OCI-LY1 (cell line): ENCODE data around the gene PTGFRN.

Experiments used
- H2AFZ ChIP-seq: fragments of 200-600 bp; sonication (generic), shearing (Covaris generic); 2 replicates; pipeline ENCODE4 v1.6.0; 2014; ENCODE audit warnings: antibody characterized with exemption, mild to moderate bottlenecking, low read length
- H3F3A ChIP-seq: fragments of 200-600 bp; sonication (generic), shearing (Covaris generic); 2 replicates; pipeline ENCODE4 v1.6.0; 2014; ENCODE audit warnings: mild to moderate bottlenecking, antibody characterized with exemption, low read length, moderate library complexity; ENCODE audit not compliant: insufficient read depth
- H3K27ac ChIP-seq: fragments of 200-600 bp; sonication (generic); 2 replicates; pipeline ENCODE4 v1.5.1; 2014; ENCODE audit warnings: low read length, mixed run types, mild to moderate bottlenecking, low read depth; ENCODE audit not compliant: poor library complexity, severe bottlenecking
- H3K27me3 ChIP-seq: fragments of 200-600 bp; sonication (generic); 2 replicates; pipeline ENCODE4 v1.6.0; 2014; ENCODE audit warnings: antibody characterized with exemption, mild to moderate bottlenecking, low read length, moderate library complexity; ENCODE audit not compliant: insufficient read depth
- H3K36me3 ChIP-seq: fragments of 200-600 bp; sonication (generic); 2 replicates; pipeline ENCODE4 v1.6.1; 2014; ENCODE audit warnings: mild to moderate bottlenecking, antibody characterized with exemption, low read length, moderate library complexity, mixed read lengths; ENCODE audit not compliant: insufficient read depth
- H3K4me1 ChIP-seq: fragments of 200-600 bp; sonication (generic); 2 replicates; pipeline ENCODE4 v1.5.1; 2014; ENCODE audit warnings: mild to moderate bottlenecking, low read length, moderate library complexity; ENCODE audit not compliant: insufficient read depth, severe bottlenecking
- H3K4me2 ChIP-seq: fragments of 200-600 bp; sonication (generic), shearing (Covaris generic); 2 replicates; pipeline ENCODE4 v1.6.1; 2014; ENCODE audit warnings: low read length
- H3K4me3 ChIP-seq: fragments of 200-600 bp; sonication (generic); 2 replicates; pipeline ENCODE4 v1.5.1; 2014; ENCODE audit warnings: low read length, low read depth, mild to moderate bottlenecking, mixed read lengths; ENCODE audit not compliant: poor library complexity, severe bottlenecking
- H3K79me2 ChIP-seq: fragments of 200-600 bp; shearing (Covaris generic); 2 replicates; pipeline ENCODE4 v1.6.1; 2016; ENCODE audit warnings: mixed run types, low read length, mixed read lengths; ENCODE audit not compliant: insufficient read depth
- H3K9ac ChIP-seq: fragments of 200-600 bp; sonication (generic), shearing (Covaris generic); 2 replicates; pipeline ENCODE4 v1.6.1; 2014; ENCODE audit warnings: mild to moderate bottlenecking, low read length, mixed read lengths
- H3K9me2 ChIP-seq: fragments of 200-600 bp; sonication (generic), shearing (Covaris generic); 2 replicates; pipeline ENCODE4 v1.6.1; 2014; ENCODE audit warnings: low read depth, mild to moderate bottlenecking, low read length, mixed read lengths
- H3K9me3 ChIP-seq: fragments of 200-600 bp; shearing (Covaris generic); 2 replicates; pipeline ENCODE4 v1.6.1; 2014; ENCODE audit warnings: low read length, mixed read lengths
- H4K20me1 ChIP-seq: fragments of 200-600 bp; sonication (generic), shearing (Covaris generic); 2 replicates; pipeline ENCODE4 v1.6.0; 2016; ENCODE audit warnings: mild to moderate bottlenecking, low read length; ENCODE audit not compliant: insufficient read depth
- EZH2 ChIP-seq: fragments of 200-600 bp; sonication (generic), shearing (Covaris generic); IDR thresholded peaks from 2 replicates; pipeline ENCODE4 v1.8.0; 2017; ENCODE audit warnings: borderline replicate concordance, mixed run types, mild to moderate bottlenecking, antibody characterized with exemption, low read length, moderate library complexity, mixed read lengths
- TF ChIP-seq, protein P1 (sequence below): fragments of 200-600 bp; sonication (generic), shearing (Covaris generic); IDR thresholded peaks from 2 replicates; pipeline ENCODE4 v1.5.1; 2017; ENCODE audit warnings: mild to moderate bottlenecking, antibody characterized with exemption, low read length, moderate library complexity, mixed read lengths

PTGFRN gene

DNA sequence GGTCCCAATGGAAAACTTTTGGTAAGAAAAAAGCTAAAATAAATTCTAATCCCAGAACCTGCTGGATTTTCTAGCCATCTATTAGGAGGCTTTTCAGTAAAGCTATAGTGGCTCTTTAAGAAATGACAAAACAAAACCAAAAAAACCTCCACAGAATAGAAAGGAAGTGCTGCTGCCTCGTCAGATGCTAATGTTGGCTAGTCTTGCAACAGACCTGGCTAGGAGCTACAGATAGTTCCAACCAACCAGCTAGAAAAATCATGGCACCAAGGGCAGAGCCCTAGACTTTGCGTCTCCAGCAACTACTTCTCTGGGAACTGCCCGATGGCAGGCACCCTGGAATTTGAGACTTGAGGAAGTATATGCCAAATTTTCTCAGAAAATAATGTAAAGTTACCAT, 99.4 kb downstream of the PTGFRN start:
- no peak overlapping the region for H2AFZ ChIP-seq
- H3K27ac ChIP-seq, result no peak overlapping the region
- no peaks in the 10 kb centered on the region for H3K9me2 ChIP-seq
- H3K79me2 ChIP-seq, result no peaks in the 10 kb centered on the region
- H3F3A ChIP-seq, result no peaks in the 10 kb centered on the region
- H3K9ac ChIP-seq, result no peak overlapping the region
- no peaks in the 10 kb centered on the region for H3K9me3 ChIP-seq
- no peaks in the 10 kb centered on the region for H3K4me1 ChIP-seq
- no peak overlapping the region for H3K4me2 ChIP-seq
- TF ChIP-seq, protein P1, sequence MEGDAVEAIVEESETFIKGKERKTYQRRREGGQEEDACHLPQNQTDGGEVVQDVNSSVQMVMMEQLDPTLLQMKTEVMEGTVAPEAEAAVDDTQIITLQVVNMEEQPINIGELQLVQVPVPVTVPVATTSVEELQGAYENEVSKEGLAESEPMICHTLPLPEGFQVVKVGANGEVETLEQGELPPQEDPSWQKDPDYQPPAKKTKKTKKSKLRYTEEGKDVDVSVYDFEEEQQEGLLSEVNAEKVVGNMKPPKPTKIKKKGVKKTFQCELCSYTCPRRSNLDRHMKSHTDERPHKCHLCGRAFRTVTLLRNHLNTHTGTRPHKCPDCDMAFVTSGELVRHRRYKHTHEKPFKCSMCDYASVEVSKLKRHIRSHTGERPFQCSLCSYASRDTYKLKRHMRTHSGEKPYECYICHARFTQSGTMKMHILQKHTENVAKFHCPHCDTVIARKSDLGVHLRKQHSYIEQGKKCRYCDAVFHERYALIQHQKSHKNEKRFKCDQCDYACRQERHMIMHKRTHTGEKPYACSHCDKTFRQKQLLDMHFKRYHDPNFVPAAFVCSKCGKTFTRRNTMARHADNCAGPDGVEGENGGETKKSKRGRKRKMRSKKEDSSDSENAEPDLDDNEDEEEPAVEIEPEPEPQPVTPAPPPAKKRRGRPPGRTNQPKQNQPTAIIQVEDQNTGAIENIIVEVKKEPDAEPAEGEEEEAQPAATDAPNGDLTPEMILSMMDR, result no peak
- no peak for TF ChIP-seq EZH2
- H3K36me3 ChIP-seq, result no peaks in the 10 kb centered on the region
- H4K20me1 ChIP-seq, result no peaks in the 10 kb centered on the region
- no peaks in the 10 kb centered on the region for H3K27me3 ChIP-seq
- no peak overlapping the region for H3K4me3 ChIP-seq

DNA sequence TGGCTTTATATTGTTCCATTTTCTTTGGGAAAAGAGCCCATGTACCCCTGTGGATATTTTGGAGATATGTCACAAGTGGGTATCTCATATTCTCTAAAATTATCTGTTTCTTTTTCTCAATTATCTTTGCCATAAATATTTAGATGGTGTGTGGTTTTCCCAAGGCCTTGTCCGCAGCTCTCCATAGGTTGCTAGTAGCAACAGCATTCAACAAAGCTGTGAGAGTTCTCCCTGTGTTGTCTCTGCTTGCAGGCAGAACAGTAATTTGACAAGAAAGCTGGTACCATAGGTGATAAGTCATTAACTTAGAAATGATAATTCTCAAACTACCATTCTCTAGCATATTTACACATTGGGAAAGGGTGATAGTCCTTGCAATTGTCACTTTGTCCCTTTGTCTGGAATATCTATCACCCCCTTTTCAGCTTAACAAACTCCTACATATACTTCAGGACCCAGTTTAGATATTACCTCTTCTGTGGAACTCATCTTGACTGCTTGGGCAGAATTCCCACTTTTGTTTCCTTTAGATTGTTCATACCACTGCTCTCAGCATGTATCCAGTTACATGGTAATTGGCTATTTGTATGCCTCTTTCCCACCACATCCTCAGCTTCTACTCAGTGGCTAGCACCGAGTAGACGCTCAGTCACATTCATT, 100.7 kb downstream of the PTGFRN start:
- Histone ChIP-seq H4K20me1 (no peaks in the 10 kb centered on the region), H3K79me2 (no peaks in the 10 kb centered on the region), H3K4me3 (no peak overlapping the region), H3K4me2 (no peak overlapping the region), H3K9me2 (no peaks in the 10 kb centered on the region), H3K27ac (no peak overlapping the region), H3K4me1 (no peaks in the 10 kb centered on the region), H3K27me3 (no peaks in the 10 kb centered on the region), H3K9me3 (no peaks in the 10 kb centered on the region), H2AFZ (no peak overlapping the region), H3K36me3 (no peaks in the 10 kb centered on the region), H3K9ac (no peak overlapping the region), H3F3A (no peaks in the 10 kb centered on the region)
- TF ChIP-seq, protein P1, result no peak
- no peak for TF ChIP-seq EZH2

DNA sequence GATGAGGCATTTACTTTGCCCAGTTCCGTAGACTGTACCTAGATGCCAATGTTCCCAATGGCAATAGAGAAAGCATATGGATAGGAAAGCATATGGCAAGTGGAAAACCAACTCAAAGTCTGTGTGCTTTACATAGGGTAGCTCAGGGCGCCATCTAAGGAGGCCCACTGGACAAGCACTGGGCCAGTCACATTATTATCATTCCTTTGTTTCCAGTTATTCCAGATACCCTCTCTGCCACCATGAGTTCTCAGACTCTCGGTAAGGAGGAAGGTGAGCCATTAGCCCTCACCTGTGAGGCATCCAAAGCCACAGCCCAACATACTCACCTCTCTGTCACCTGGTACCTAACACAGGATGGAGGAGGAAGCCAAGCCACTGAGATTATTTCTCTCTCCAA, 101.6 kb downstream of the PTGFRN start:
- Histone ChIP-seq H3K9me2 (no peaks in the 10 kb centered on the region), H3K27ac (no peak overlapping the region), H3K4me2 (no peak overlapping the region), H3K79me2 (no peaks in the 10 kb centered on the region), H2AFZ (no peak overlapping the region), H3F3A (no peaks in the 10 kb centered on the region), H3K4me1 (no peaks in the 10 kb centered on the region), H3K9me3 (no peaks in the 10 kb centered on the region), H3K27me3 (no peaks in the 10 kb centered on the region), H4K20me1 (no peaks in the 10 kb centered on the region), H3K36me3 (no peaks in the 10 kb centered on the region), H3K9ac (no peak overlapping the region), H3K4me3 (no peak overlapping the region)
- TF ChIP-seq EZH2, result no peak
- TF ChIP-seq, protein P1, result no peak
